ENCODE results near the gene GRID1.

DNA sequence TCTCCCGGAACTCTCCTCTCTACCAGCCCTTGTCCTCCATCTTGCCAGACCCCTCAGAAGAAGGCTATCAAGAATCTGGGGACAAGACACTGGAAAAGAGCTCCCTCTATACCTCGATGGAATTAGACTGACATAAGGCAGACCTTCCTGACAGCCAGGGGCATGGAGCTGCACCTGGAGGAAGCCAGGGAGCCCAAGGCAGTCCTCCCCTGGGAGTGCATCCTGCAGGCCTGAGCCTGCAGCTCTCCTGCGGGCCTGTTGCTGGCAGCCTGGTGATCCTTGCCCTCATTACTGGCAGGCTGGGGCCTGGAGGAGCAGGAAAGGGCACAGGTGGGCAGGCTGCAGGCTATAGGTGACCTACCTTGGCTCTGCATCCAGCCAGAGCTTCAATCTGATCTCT lies 323.4 kb downstream of the GRID1 start:
- TF ChIP-seq TAF1 (IDR thresholded peaks at IDR 0.05; ENCODE audit: low read depth, low read length) = no peak
- TF ChIP-seq POLR2AphosphoS5 (IDR thresholded peaks at IDR 0.05; ENCODE audit: low read depth, low read length) = no peak
- no peak for TF ChIP-seq POLR2A (IDR thresholded peaks at IDR 0.05; ENCODE audit: low read depth, low read length)
- no peak for TF ChIP-seq POU2F2 (IDR thresholded peaks at IDR 0.05; ENCODE audit: low read depth, low read length)
- TF ChIP-seq PAX5 (IDR thresholded peaks at IDR 0.05; ENCODE audit: insufficient read depth, low read length, severe bottlenecking) = no peak

All from GM12891 (cell line).